H1 (cell line): ENCODE data around the gene CHMP4A. TPM values are rescaled to one million over a fixed set of nuclear protein-coding genes. Genes with fewer than 3 reads are reported as not detected.
A peak's percentile ranks its signal among the peaks of the same experiment; 100 is the strongest.

Source experiments
- ATF2 ChIP-seq: IDR thresholded peaks from 2 replicates; pipeline ENCODE4 v1.6.1; 2012; ENCODE audit warnings: low read length, inconsistent platforms
- BACH1 ChIP-seq: IDR thresholded peaks from 2 replicates; pipeline ENCODE4 v1.6.1; 2012; ENCODE audit warnings: low read length, improper control_type of control experiment
- CEBPB ChIP-seq: IDR thresholded peaks from 2 replicates; pipeline ENCODE4 v1.6.1; 2012; ENCODE audit warnings: low read depth, low read length
- CHD2 ChIP-seq: IDR thresholded peaks from 2 replicates; pipeline ENCODE4 v1.6.1; 2012; ENCODE audit warnings: low read length, improper control_type of control experiment
- E2F6 ChIP-seq: IDR thresholded peaks from 2 replicates; pipeline ENCODE4 v1.6.1; 2012; ENCODE audit warnings: inconsistent platforms
- EP300 ChIP-seq, 2 experiments: IDR thresholded peaks; 1 replicate in 1 of 2; 2 replicates in 1 of 2; pipeline ENCODE4 v1.6.1; 2011 to 2012; ENCODE audit warnings: low read depth in 2 of 2, low read length in 2 of 2, mild to moderate bottlenecking in 2 of 2, borderline replicate concordance in 1 of 2, inconsistent platforms in 1 of 2, moderate library complexity in 1 of 2
- JUN ChIP-seq: IDR thresholded peaks from 2 replicates; pipeline ENCODE4 v1.6.1; 2011; ENCODE audit warnings: low read depth, mild to moderate bottlenecking, improper control_type of control experiment, low read length
- JUND ChIP-seq: IDR thresholded peaks from 2 replicates; pipeline ENCODE4 v1.6.1; 2011; ENCODE audit warnings: mild to moderate bottlenecking, improper control_type of control experiment, low read length
- MAFK ChIP-seq: IDR thresholded peaks from 2 replicates; pipeline ENCODE4 v1.6.1; 2012; ENCODE audit warnings: low read depth, mild to moderate bottlenecking, improper control_type of control experiment, low read length
- NANOG ChIP-seq: IDR thresholded peaks from 2 replicates; pipeline ENCODE4 v1.6.1; 2011; ENCODE audit warnings: low read length, low read depth, mild to moderate bottlenecking, inconsistent platforms; ENCODE audit not compliant: insufficient read depth, poor library complexity, severe bottlenecking
- NRF1 ChIP-seq: IDR thresholded peaks from 2 replicates; pipeline ENCODE4 v1.6.1; 2011; ENCODE audit warnings: mild to moderate bottlenecking, low read depth, low read length, improper control_type of control experiment
- POLR2AphosphoS5 ChIP-seq: IDR thresholded peaks from 2 replicates; pipeline ENCODE4 v1.6.1; 2011; ENCODE audit warnings: low read depth, low read length
- RBBP5 ChIP-seq: IDR thresholded peaks from 2 replicates; pipeline ENCODE4 v1.7.1; 2012; ENCODE audit warnings: low read depth, mild to moderate bottlenecking, inconsistent platforms, low read length, moderate library complexity, borderline replicate concordance
- SIN3A ChIP-seq, 2 experiments: IDR thresholded peaks in 1 of 2; conservative IDR thresholded peaks in 1 of 2; 2 replicates each; pipeline ENCODE4 v1.6.1; 2011 to 2012; ENCODE audit warnings: low read length in 2 of 2, improper control_type of control experiment in 1 of 2, low read depth in 1 of 2, mild to moderate bottlenecking in 1 of 2
- SIX5 ChIP-seq: IDR thresholded peaks from 2 replicates; pipeline ENCODE4 v1.6.1; 2011; ENCODE audit warnings: mild to moderate bottlenecking, low read depth, low read length
- SP4 ChIP-seq: IDR thresholded peaks from 2 replicates; pipeline ENCODE4 v1.6.1; 2012; ENCODE audit warnings: low read length, inconsistent platforms
- TBP ChIP-seq: IDR thresholded peaks from 2 replicates; pipeline ENCODE4 v1.6.1; 2011; ENCODE audit warnings: low read depth, low read length, improper control_type of control experiment
- TCF12 ChIP-seq: IDR thresholded peaks from 2 replicates; pipeline ENCODE4 v1.6.1; 2011; ENCODE audit warnings: low read depth, mild to moderate bottlenecking, low read length
- TEAD4 ChIP-seq: IDR thresholded peaks from 2 replicates; pipeline ENCODE4 v1.6.1; 2012; ENCODE audit warnings: low read depth, low read length, inconsistent platforms, mixed read lengths
- USF2 ChIP-seq: IDR thresholded peaks from 2 replicates; pipeline ENCODE4 v1.6.1; 2011; ENCODE audit warnings: low read length, improper control_type of control experiment
- YY1 ChIP-seq: IDR thresholded peaks from 2 replicates; pipeline ENCODE4 v1.6.1; 2011; ENCODE audit warnings: low read depth, mild to moderate bottlenecking, low read length
- polyA plus RNA-seq, 7 experiments: library from polyadenylated mRNA; depleted of rRNA in 3 of 7; stranded (reverse) in 5 of 7; unstranded in 2 of 7; fragments of >200 nt in 5 of 7; fragments of 200-250 nt in 2 of 7; gene quantifications; 1 replicate in 5 of 7; 2 replicates in 1 of 7; 4 replicates in 1 of 7; pipeline versions ENCODE4 v1.2.1 to v1.2.3, GENCODE V29; 2011 to 2013; ENCODE audit warnings: missing spikeins in 2 of 7, mixed read lengths in 2 of 7
- total RNA-seq: library from RNA; stranded (reverse); fragmentation: NEBNext Ultra II Directional; extraction: Animal tissue kit (Norgen Biotek cat#: 25700); gene quantifications from 2 replicates; pipeline ENCODE4 v1.2.1, GENCODE V29; 2021

CHMP4A gene
- total and polyA plus RNA-seq, 2 of the 8 experiments (the other 6 are each of a cell fraction or from before 2014, with no cell fraction given) = 32.9 to 37.6 TPM

DNA sequence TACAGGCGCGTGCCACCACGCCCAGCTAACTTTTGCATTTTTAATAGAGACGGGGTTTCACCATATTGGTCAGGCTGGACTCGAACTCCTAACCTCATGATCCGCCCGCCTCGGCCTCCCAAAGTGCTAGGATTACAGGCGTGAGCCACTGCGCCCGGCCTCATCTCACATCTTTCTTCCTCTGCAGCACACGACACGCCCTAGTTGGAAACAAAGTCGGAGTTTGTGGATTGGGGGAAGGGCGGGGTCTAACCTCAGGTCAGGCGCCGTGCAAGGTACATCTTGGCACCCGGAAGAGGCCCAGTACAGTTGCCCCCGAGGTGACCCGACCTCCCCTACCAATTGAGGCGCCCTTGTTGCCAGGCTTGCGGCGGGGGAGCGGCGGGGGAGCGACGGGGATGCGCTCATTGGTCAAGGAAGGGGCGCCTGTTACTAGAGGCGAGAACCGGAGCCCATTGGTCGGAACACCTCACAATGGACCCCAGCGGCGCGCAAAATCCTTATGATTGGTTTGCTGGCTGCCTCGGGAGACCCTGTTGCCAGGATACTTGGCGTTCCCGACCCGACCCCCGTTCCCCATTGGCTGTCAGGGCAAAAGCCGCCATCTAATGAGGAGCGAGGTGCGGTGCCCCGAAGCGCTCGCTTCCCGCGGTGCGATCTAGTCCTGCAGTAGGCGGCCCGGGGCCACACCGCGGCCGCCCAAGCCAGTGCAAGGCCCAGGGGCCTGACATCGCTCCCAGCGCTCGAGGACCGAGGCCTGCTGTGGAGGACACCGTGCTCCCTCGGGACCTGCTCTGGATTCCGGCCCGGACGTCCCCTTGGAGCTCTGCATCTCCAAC lies 41.6 kb downstream of the CHMP4A start, which contains the start of gene REC8 (continued):
- no peak for TF ChIP-seq ATF2
- no peak for TF ChIP-seq TEAD4
- TF ChIP-seq USF2 = no peak
- no peak for TF ChIP-seq BACH1
- no peak for TF ChIP-seq RBBP5
- TF ChIP-seq MAFK = no peak
- TF ChIP-seq SP4 = no peak
- TF ChIP-seq YY1 = peak; percentile 24; the same call in 1 of the 2 replicates
- TF ChIP-seq CHD2 = peak; percentile 34; the same call in 1 of the 2 replicates
- TF ChIP-seq EP300 (IDR thresholded peaks at IDR 0.05; ENCODE audit: borderline replicate concordance in 1 of 2, low read depth in 2 of 2, low read length in 2 of 2) = peak in 1 of 2 experiments; percentile 69; a peak in 1 of 3 replicates
- TF ChIP-seq TCF12 = 0 out of 2 replicates have a peak, but pooled peaks have one; percentile 20
- no peak for TF ChIP-seq TBP
- no peak for TF ChIP-seq SIX5
- no peak for TF ChIP-seq JUND
- TF ChIP-seq SIN3A (conservative IDR thresholded peaks at IDR 0.05 in 1 of 2, IDR thresholded peaks at IDR 0.05 in 1 of 2; ENCODE audit: low read depth in 1 of 2, low read length in 2 of 2) = peak in 1 of 2 experiments; percentile 87; a peak in 2 of 4 replicates
- no peak for TF ChIP-seq NANOG
- no peak for TF ChIP-seq NRF1
- no peak; the same call in none of the 2 replicates for TF ChIP-seq POLR2AphosphoS5
- TF ChIP-seq JUN = no peak
- TF ChIP-seq E2F6 = peak; percentile 73
- no peak for TF ChIP-seq CEBPB
